HEK293T (cell line): ENCODE results near the gene ZDHHC16.

Source experiments
- BHLHE40 ChIP-seq: fragments of 450-650 bp; IDR thresholded peaks from 2 replicates; pipeline ENCODE4 v1.6.1; 2016; ENCODE audit warnings: mild to moderate bottlenecking, moderate library complexity, borderline replicate concordance
- ELF4 ChIP-seq: fragments of 450-650 bp; IDR thresholded peaks from 2 replicates; pipeline ENCODE4 v1.6.1; 2017; ENCODE audit warnings: antibody characterized with exemption
- FOXA1 ChIP-seq: fragments of 450-650 bp; IDR thresholded peaks from 2 replicates; pipeline ENCODE4 v1.6.1; 2016; ENCODE audit warnings: mild to moderate bottlenecking
- HDGF ChIP-seq: fragments of 450-650 bp; IDR thresholded peaks from 2 replicates; pipeline ENCODE4 v1.6.1; 2017; ENCODE audit warnings: antibody characterized with exemption, borderline replicate concordance
- L3MBTL2 ChIP-seq: fragments of 450-650 bp; conservative IDR thresholded peaks from 2 replicates; pipeline ENCODE4 v1.6.1; 2016; ENCODE audit warnings: mild to moderate bottlenecking
- LEF1 ChIP-seq: fragments of 450-650 bp; IDR thresholded peaks from 2 replicates; pipeline ENCODE4 v1.6.1; 2017; ENCODE audit warnings: mild to moderate bottlenecking, borderline replicate concordance
- SP1 ChIP-seq: fragments of 450-650 bp; IDR thresholded peaks from 2 replicates; pipeline ENCODE4 v1.6.1; 2017
- SUZ12 ChIP-seq: fragments of 450-650 bp; IDR thresholded peaks from 2 replicates; pipeline ENCODE4 v1.6.1; 2016; ENCODE audit warnings: mild to moderate bottlenecking
- TARDBP ChIP-seq: fragments of 450-650 bp; IDR thresholded peaks from 2 replicates; pipeline ENCODE4 v1.6.1; 2016
- TF ChIP-seq, protein P1 (sequence below): fragments of 450-650 bp; IDR thresholded peaks from 2 replicates; pipeline ENCODE4 v1.6.1; 2016

DNA sequence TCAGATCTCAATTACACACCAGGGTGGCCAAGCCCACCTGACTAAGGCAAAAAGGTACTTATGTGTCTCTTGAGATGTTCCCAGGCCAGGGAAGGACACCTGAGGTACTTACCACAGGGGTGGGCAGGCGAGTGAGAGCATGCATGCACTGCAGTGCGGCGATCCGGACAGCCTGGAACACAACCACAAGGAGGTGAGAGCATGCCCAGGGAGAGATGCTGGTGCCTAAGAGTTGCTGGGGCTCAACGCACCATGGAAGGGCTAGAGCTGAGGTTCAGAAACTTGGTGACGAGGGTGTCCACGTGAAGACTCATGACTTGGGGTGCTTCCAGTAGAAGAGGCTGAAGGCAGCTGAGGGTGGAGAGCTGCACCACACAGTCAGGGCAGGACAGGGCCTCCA is 13.1 kb downstream of the ZDHHC16 start:
- TF ChIP-seq HDGF (no peak), SUZ12 (no peak), L3MBTL2 (no peak), TARDBP (no peak), ELF4 (no peak), SP1 (no peak), BHLHE40 (no peak), LEF1 (no peak), FOXA1 (no peak)
- TF ChIP-seq, protein P1, sequence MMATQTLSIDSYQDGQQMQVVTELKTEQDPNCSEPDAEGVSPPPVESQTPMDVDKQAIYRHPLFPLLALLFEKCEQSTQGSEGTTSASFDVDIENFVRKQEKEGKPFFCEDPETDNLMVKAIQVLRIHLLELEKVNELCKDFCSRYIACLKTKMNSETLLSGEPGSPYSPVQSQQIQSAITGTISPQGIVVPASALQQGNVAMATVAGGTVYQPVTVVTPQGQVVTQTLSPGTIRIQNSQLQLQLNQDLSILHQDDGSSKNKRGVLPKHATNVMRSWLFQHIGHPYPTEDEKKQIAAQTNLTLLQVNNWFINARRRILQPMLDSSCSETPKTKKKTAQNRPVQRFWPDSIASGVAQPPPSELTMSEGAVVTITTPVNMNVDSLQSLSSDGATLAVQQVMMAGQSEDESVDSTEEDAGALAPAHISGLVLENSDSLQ: no peak
